Astrocyte (in vitro differentiated cells and primary cell): ENCODE measurements around the gene ARSG. TPM values are rescaled to one million over a fixed set of nuclear protein-coding genes. Genes with fewer than 3 reads are reported as not detected.
A peak's percentile ranks its signal among the peaks of the same experiment; 100 is the strongest.

Experiments used
- DNase-seq: peaks from one replicate; pipeline ENCODE4 v3.0.0-alpha.2; 2010; ENCODE audit warnings: low read depth
- FAIRE-seq: peaks from 2 replicates; lab custom pipeline; 2011; peaks lifted over from hg19 to GRCh38; lab: Jason Lieb, UNC
- H2AFZ ChIP-seq: 2 replicates; pipeline ENCODE4 v1.6.0; 2012; ENCODE audit warnings: low read depth, low read length, inconsistent platforms
- H3K27ac ChIP-seq: 2 replicates; pipeline ENCODE4 v1.5.1; 2011; ENCODE audit warnings: low read depth, low read length, inconsistent platforms
- H3K27me3 ChIP-seq: 2 replicates; pipeline ENCODE4 v1.6.0; 2011; ENCODE audit warnings: low read length, inconsistent platforms; ENCODE audit not compliant: insufficient read depth
- H3K36me3 ChIP-seq: 2 replicates; pipeline ENCODE4 v1.5.1; 2011; ENCODE audit warnings: low read length, inconsistent platforms; ENCODE audit not compliant: insufficient read depth
- H3K4me1 ChIP-seq: 2 replicates; pipeline ENCODE4 v1.5.1; 2011; ENCODE audit warnings: low read length, inconsistent platforms; ENCODE audit not compliant: insufficient read depth
- H3K4me2 ChIP-seq: 2 replicates; pipeline ENCODE4 v1.6.0; 2012; ENCODE audit warnings: low read length, inconsistent platforms
- H3K4me3 ChIP-seq: 2 replicates; pipeline ENCODE4 v1.5.1; 2011; ENCODE audit warnings: low read depth, mild to moderate bottlenecking, low read length, inconsistent platforms; ENCODE audit not compliant: insufficient read depth
- H3K79me2 ChIP-seq: 2 replicates; pipeline ENCODE4 v1.6.0; 2012; ENCODE audit warnings: mild to moderate bottlenecking, low read length, inconsistent platforms; ENCODE audit not compliant: insufficient read depth
- H3K9ac ChIP-seq: 2 replicates; pipeline ENCODE4 v1.6.0; 2012; ENCODE audit warnings: mild to moderate bottlenecking, low read length, inconsistent platforms
- H3K9me3 ChIP-seq: 2 replicates; pipeline ENCODE4 v1.5.1; 2012; ENCODE audit warnings: low read depth, mild to moderate bottlenecking, low read length, inconsistent platforms; ENCODE audit not compliant: insufficient read depth
- H4K20me1 ChIP-seq: 2 replicates; pipeline ENCODE4 v1.6.0; 2012; ENCODE audit warnings: low read length, inconsistent platforms; ENCODE audit not compliant: insufficient read depth
- H3K27ac Mint-ChIP-seq: one replicate; pipeline ENCODE4 v1.8.0; 2021; ENCODE audit warnings: mild to moderate bottlenecking, mixed read lengths; ENCODE audit not compliant: unreplicated experiment
- H3K27me3 Mint-ChIP-seq: one replicate; pipeline ENCODE4 v1.8.0; 2021; ENCODE audit warnings: low read depth, mixed read lengths; ENCODE audit not compliant: unreplicated experiment
- H3K36me3 Mint-ChIP-seq: one replicate; pipeline ENCODE4 v1.8.0; 2021; ENCODE audit warnings: low read depth, mixed read lengths; ENCODE audit not compliant: unreplicated experiment
- H3K4me1 Mint-ChIP-seq: one replicate; pipeline ENCODE4 v1.8.0; 2021; ENCODE audit warnings: low read depth, mixed read lengths; ENCODE audit not compliant: unreplicated experiment
- H3K4me3 Mint-ChIP-seq: one replicate; pipeline ENCODE4 v1.8.0; 2021; ENCODE audit warnings: mild to moderate bottlenecking, moderate library complexity, mixed read lengths; ENCODE audit not compliant: unreplicated experiment
- H3K9me3 Mint-ChIP-seq: one replicate; pipeline ENCODE4 v1.8.0; 2021; ENCODE audit warnings: mild to moderate bottlenecking, mixed read lengths; ENCODE audit not compliant: unreplicated experiment
- CTCF ChIP-seq: IDR thresholded peaks from 2 replicates; pipeline ENCODE4 v1.5.1; 2011; ENCODE audit warnings: low read depth, mild to moderate bottlenecking, inconsistent platforms, low read length, moderate library complexity; ENCODE audit not compliant: insufficient read depth
- EZH2 ChIP-seq: IDR thresholded peaks from 2 replicates; pipeline ENCODE4 v1.6.1; 2012; ENCODE audit warnings: mild to moderate bottlenecking, low read length, inconsistent platforms; ENCODE audit not compliant: insufficient read depth
- total RNA-seq: library from RNA; stranded (reverse); gene quantifications from 2 replicates; pipeline ENCODE4 v1.2.1, GENCODE V29; 2021

Gene ARSG
- total RNA-seq, 1 donor from 2014 or later: 2.6 TPM

GRCh38 chr17:68453991-68454665 lies 162.8 kb downstream of the ARSG start:
- Histone ChIP-seq H4K20me1 (peaks cover 50% of the 10 kb centered on the region), H3K79me2 (peaks cover 31% of the 10 kb centered on the region), H3K36me3 (peaks cover 9% of the 10 kb centered on the region), H2AFZ (no peak overlapping the region), H3K9me3 (no peaks in the 10 kb centered on the region), H3K4me1 (peaks cover 19% of the 10 kb centered on the region), H3K27me3 (peaks cover 2% of the 10 kb centered on the region), H3K4me3 (no peak overlapping the region), H3K4me2 (no peak overlapping the region), H3K9ac (no peak overlapping the region), H3K27ac (no peak overlapping the region)
- FAIRE-seq: no peak
- Mint-ChIP-seq H3K4me3 (no peak overlapping the region), H3K9me3 (no peaks in the 10 kb centered on the region), H3K27me3 (no peaks in the 10 kb centered on the region), H3K36me3 (peaks cover 14% of the 10 kb centered on the region), H3K27ac (no peak overlapping the region), H3K4me1 (peaks cover 23% of the 10 kb centered on the region)
- no peak for DNase-seq
- TF ChIP-seq EZH2 (no peak), CTCF (no peak)

- H3K27me3 Mint-ChIP-seq: no peaks in the 10 kb centered on the region
- Histone ChIP-seq H3K79me2 (peaks cover 31% of the 10 kb centered on the region), H3K27me3 (peaks cover 8% of the 10 kb centered on the region), H3K9me3 (no peaks in the 10 kb centered on the region), H3K36me3 (peaks cover 2% of the 10 kb centered on the region), H2AFZ (peak overlapping the region; percentile 43), H3K4me2 (peak overlapping the region; percentile 92), H3K4me3 (peak overlapping the region; percentile 84), H3K27ac (peak overlapping the region; percentile 91), H4K20me1 (peaks cover 44% of the 10 kb centered on the region), H3K4me1 (peaks cover 19% of the 10 kb centered on the region), H3K9ac (peak overlapping the region; percentile 97)
- FAIRE-seq: no peak
- H3K27ac Mint-ChIP-seq: peak overlapping the region; percentile 100
- no peaks in the 10 kb centered on the region for H3K9me3 Mint-ChIP-seq
- peaks cover 8% of the 10 kb centered on the region for H3K36me3 Mint-ChIP-seq
- peak overlapping the region; percentile 99 for H3K4me3 Mint-ChIP-seq
- peak; percentile 69 for DNase-seq
- TF ChIP-seq EZH2 (no peak), CTCF (no peak)
- peaks cover 23% of the 10 kb centered on the region for H3K4me1 Mint-ChIP-seq
Measured at GRCh38 chr17:68455901-68456338, 164.6 kb downstream of the ARSG start.
